CD4-positive, alpha-beta T cell (primary cell): Measurements from ENCODE around the gene FASTKD3. TPM values are rescaled to one million over a fixed set of nuclear protein-coding genes. Genes with fewer than 3 reads are reported as not detected.

Source experiments
- ATAC-seq: fragments of 200-7000 bp; cut with Tn5 transposase; one replicate; pipeline ENCODE4 v1.10.0; 2022; ENCODE audit warnings: mild to moderate bottlenecking; ENCODE audit not compliant: poor library complexity
- CTCF ChIA-PET: fragments of 350-600 bp; sonication (Branson Sonifier 250); formaldehyde crosslinking; loops from one replicate; lab custom pipeline; 2021; ENCODE audit warnings: antibody characterized with exemption, inconsistent platforms; lab: Charles Lee
- POLR2A ChIA-PET: fragments of 350-600 bp; sonication (Branson Sonifier 250); formaldehyde crosslinking; loops from one replicate; lab custom pipeline; 2021; ENCODE audit warnings: antibody characterized with exemption, inconsistent platforms; lab: Charles Lee
- DNase-seq, 14 experiments: peaks; one replicate each; pipeline ENCODE4 v3.0.0-alpha.2; 2013 to 2020; ENCODE audit warnings: mixed read lengths in 2 of 14
- H3K27ac ChIP-seq, 2 donors: one replicate each; pipeline versions ENCODE4 v1.5.1 to v1.7.0; 2013; ENCODE audit warnings: low read length in 2 of 2, low read depth in 1 of 2, mild to moderate bottlenecking in 1 of 2
- H3K27me3 ChIP-seq, 2 experiments: 1 replicate in 1 of 2; 2 replicates in 1 of 2; pipeline versions ENCODE4 v1.6.1 to v1.7.0; 2013; ENCODE audit warnings: low read length in 2 of 2, control low read depth in 1 of 2, mild to moderate bottlenecking in 1 of 2, moderate library complexity in 1 of 2; ENCODE audit not compliant: insufficient read depth in 2 of 2, control insufficient read depth in 1 of 2
- H3K36me3 ChIP-seq: one replicate; pipeline ENCODE4 v1.6.1; 2013; ENCODE audit warnings: low read length, control low read depth; ENCODE audit not compliant: insufficient read depth
- H3K4me1 ChIP-seq: one replicate; pipeline ENCODE4 v1.6.1; 2013; ENCODE audit warnings: low read length, control low read depth; ENCODE audit not compliant: insufficient read depth
- H3K4me3 ChIP-seq: one replicate; pipeline ENCODE4 v1.5.1; 2013; ENCODE audit warnings: mild to moderate bottlenecking, low read length, moderate library complexity
- H3K9me3 ChIP-seq, 2 experiments: 1 replicate in 1 of 2; 2 replicates in 1 of 2; pipeline versions ENCODE4 v1.6.1 to v1.7.0; 2013; ENCODE audit warnings: low read length in 2 of 2, mild to moderate bottlenecking in 2 of 2, control low read depth in 1 of 2, moderate library complexity in 1 of 2; ENCODE audit not compliant: control insufficient read depth in 1 of 2, insufficient read depth in 1 of 2
- H3K27ac Mint-ChIP-seq: one replicate; pipeline ENCODE4 v1.8.0; 2020; ENCODE audit warnings: mixed read lengths
- H3K27me3 Mint-ChIP-seq: one replicate; pipeline ENCODE4 v1.8.0; 2021; ENCODE audit warnings: mixed read lengths
- H3K36me3 Mint-ChIP-seq: one replicate; pipeline ENCODE4 v1.8.0; 2021; ENCODE audit warnings: low read depth, mixed read lengths
- H3K4me1 Mint-ChIP-seq: one replicate; pipeline ENCODE4 v1.8.0; 2021; ENCODE audit warnings: low read depth, mixed read lengths
- H3K4me3 Mint-ChIP-seq: one replicate; pipeline ENCODE4 v1.8.0; 2020; ENCODE audit warnings: mild to moderate bottlenecking, mixed read lengths
- H3K9me3 Mint-ChIP-seq: one replicate; pipeline ENCODE4 v1.8.0; 2020; ENCODE audit warnings: mixed read lengths
- intact Hi-C, 2 experiments: fragments of 100-400 bp; cut with DNase I in 1 of 2; cut with micrococcal nuclease in 1 of 2; formaldehyde crosslinking; loops; one replicate each; pipeline versions ENCODE4 v1.15.1 to v1.9.0; 2023 to 2025; cut with DNase I, micrococcal nuclease
- total RNA-seq, 174 experiments: library from RNA in 2 of 174; stranded (reverse) in 2 of 174; gene quantifications; one replicate each; pipeline ENCODE4 v1.2.3 and lab custom pipeline; 2021 to 2026
- TF ChIP-seq, protein P1 (sequence below): fragments of 200-600 bp; IDR thresholded peaks from one replicate; pipeline ENCODE4 v1.8.0; 2022; ENCODE audit warnings: antibody characterized with exemption, mild to moderate bottlenecking

Gene FASTKD3
- total RNA-seq, 2 experiments from 2014 or later = 2.6 to 3.4 TPM

DNA sequence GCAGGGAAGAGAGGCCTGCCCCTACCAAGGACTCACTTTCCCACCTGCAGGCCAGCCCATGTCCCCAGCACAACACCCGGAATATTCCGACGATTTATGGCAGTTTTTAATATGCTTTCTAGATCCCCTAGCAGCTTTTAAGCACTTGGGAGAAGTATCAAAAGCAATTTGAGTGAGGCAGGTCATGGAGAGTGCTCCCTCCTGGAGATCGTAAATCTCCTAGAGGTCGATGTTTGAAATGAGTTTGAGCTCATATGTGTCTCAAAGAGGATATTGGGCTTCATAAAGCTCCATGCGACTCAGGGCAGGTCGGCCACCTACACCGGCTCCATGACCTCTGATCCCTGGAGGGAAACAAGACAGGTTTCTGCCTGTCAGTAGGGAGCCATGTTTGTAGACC is 45.2 kb downstream of the FASTKD3 start:
- ATAC-seq (no peak), DNase-seq (no peak)
- Histone ChIP-seq H3K36me3 (no peaks in the 10 kb centered on the region), H3K27me3 (peaks cover 4% of the 10 kb centered on the region in 2 experiments), H3K27ac (no peak overlapping the region), H3K9me3 (no peaks in the 10 kb centered on the region), H3K4me3 (no peak overlapping the region), H3K4me1 (no peaks in the 10 kb centered on the region)
- H3K4me1 Mint-ChIP-seq = no peaks in the 10 kb centered on the region
- no peak overlapping the region for H3K27ac Mint-ChIP-seq
- H3K27me3 Mint-ChIP-seq = peaks cover 46% of the 10 kb centered on the region
- intact Hi-C loops = no loop called here
- no peak overlapping the region for H3K4me3 Mint-ChIP-seq
- CTCF ChIA-PET = no interaction called here
- H3K36me3 Mint-ChIP-seq = no peaks in the 10 kb centered on the region
- POLR2A ChIA-PET = no interaction called here
- TF ChIP-seq, protein P1, sequence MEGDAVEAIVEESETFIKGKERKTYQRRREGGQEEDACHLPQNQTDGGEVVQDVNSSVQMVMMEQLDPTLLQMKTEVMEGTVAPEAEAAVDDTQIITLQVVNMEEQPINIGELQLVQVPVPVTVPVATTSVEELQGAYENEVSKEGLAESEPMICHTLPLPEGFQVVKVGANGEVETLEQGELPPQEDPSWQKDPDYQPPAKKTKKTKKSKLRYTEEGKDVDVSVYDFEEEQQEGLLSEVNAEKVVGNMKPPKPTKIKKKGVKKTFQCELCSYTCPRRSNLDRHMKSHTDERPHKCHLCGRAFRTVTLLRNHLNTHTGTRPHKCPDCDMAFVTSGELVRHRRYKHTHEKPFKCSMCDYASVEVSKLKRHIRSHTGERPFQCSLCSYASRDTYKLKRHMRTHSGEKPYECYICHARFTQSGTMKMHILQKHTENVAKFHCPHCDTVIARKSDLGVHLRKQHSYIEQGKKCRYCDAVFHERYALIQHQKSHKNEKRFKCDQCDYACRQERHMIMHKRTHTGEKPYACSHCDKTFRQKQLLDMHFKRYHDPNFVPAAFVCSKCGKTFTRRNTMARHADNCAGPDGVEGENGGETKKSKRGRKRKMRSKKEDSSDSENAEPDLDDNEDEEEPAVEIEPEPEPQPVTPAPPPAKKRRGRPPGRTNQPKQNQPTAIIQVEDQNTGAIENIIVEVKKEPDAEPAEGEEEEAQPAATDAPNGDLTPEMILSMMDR = no peak
- H3K9me3 Mint-ChIP-seq = no peaks in the 10 kb centered on the region

DNA sequence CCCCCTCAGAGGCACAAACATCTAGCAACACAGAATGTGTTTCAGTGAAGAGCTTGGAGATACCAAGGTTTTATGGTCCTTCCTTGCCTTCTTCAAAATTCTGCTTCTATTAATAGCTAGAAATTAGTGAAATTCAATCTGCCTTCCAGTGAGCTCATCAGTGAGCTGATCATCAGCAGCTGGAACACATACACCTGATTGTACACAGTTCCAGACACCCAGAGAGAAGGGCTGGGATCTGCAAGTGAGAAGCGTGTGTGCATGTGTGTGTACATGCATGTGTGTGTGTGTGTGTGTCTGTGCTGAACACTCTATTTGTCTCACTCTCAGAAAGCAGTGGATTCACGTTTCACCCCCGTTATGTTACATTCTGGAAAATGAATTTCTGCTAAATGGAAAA is 46.4 kb downstream of the FASTKD3 start:
- POLR2A ChIA-PET = no interaction called here
- TF ChIP-seq, protein P1 = no peak
- intact Hi-C loops = no loop called here
- Mint-ChIP-seq H3K9me3 (no peaks in the 10 kb centered on the region), H3K27me3 (peaks cover 46% of the 10 kb centered on the region), H3K27ac (no peak overlapping the region), H3K4me1 (no peaks in the 10 kb centered on the region), H3K36me3 (no peaks in the 10 kb centered on the region), H3K4me3 (no peak overlapping the region)
- Histone ChIP-seq H3K27ac (no peak overlapping the region), H3K9me3 (no peaks in the 10 kb centered on the region), H3K27me3 (peaks cover 4% of the 10 kb centered on the region in 2 experiments), H3K4me3 (no peak overlapping the region), H3K4me1 (no peaks in the 10 kb centered on the region), H3K36me3 (no peaks in the 10 kb centered on the region)
- no peak for ATAC-seq
- DNase-seq = no peak
- CTCF ChIA-PET = no interaction called here

DNA sequence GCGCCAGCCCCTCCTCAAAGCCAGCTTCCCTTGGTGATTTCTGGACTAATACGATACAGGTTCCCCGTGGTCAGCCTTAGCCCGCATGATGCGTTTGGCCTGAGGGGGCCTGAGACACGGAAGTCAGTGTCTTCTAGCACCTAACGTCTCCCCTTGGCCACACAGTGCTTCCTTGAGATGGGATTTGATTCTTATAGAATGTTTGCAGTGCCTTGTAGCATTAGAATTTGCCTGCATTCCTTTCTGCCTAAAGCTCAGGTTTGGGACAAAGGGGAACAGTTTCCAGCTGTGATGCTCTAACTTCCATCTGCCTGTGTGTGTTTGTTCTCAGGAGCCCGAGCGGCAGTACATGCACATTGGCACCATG is 52.3 kb downstream of the FASTKD3 start:
- no peaks in the 10 kb centered on the region for H3K36me3 Mint-ChIP-seq
- H3K27ac ChIP-seq = no peak overlapping the region

More for the DNA sequence above, 52.3 kb downstream of the FASTKD3 start:
- no peaks in the 10 kb centered on the region for H3K9me3 ChIP-seq
- peaks cover 5% of the 10 kb centered on the region for H3K4me1 ChIP-seq
- intact Hi-C loops = loop anchor here in 1 of 2 experiments (5.0 kb wide), 1 partner anchor 1049 kb away; no protein-coding TSS in a partner anchor
- Mint-ChIP-seq H3K27ac (no peak overlapping the region), H3K4me3 (no peak overlapping the region), H3K4me1 (no peaks in the 10 kb centered on the region), H3K27me3 (peaks cover 71% of the 10 kb centered on the region), H3K9me3 (no peaks in the 10 kb centered on the region)
- TF ChIP-seq, protein P1 = peak; percentile 48
- no peak for DNase-seq
- ChIA-PET POLR2A (no interaction called here), CTCF (interaction anchor here (1.1 kb wide), 1 partner anchor 34 kb away, joined by 3 read pairs; the partner anchor contains the start of gene CFAP90)
- no peaks in the 10 kb centered on the region for H3K36me3 ChIP-seq
- no peak for ATAC-seq
- no peak overlapping the region for H3K4me3 ChIP-seq
- H3K27me3 ChIP-seq = peaks cover 9 to 23% of the 10 kb centered on the region in 2 experiments
